Myocyte (in vitro differentiated cells): Measurements from ENCODE around the gene SIL1. TPM values are rescaled to one million over a fixed set of nuclear protein-coding genes. Genes with fewer than 3 reads are reported as not detected.
"Not testable (repeated sequence)": the region's sequence is repeated elsewhere in the genome, so short reads cannot be mapped to it uniquely, and the experiment has no call there.

Experiments used
- DNase-seq: peaks from one replicate; pipeline ENCODE4 v3.0.0-alpha.2; 2012; ENCODE audit warnings: low read depth
- total RNA-seq: library from RNA; depleted of rRNA; stranded (reverse); fragments of >200 nt; gene quantifications from 2 replicates; pipeline ENCODE4 v1.2.3, GENCODE V29; 2014

SIL1 gene
- total RNA-seq, 1 donor from 2014 or later = 53.2 TPM

DNA sequence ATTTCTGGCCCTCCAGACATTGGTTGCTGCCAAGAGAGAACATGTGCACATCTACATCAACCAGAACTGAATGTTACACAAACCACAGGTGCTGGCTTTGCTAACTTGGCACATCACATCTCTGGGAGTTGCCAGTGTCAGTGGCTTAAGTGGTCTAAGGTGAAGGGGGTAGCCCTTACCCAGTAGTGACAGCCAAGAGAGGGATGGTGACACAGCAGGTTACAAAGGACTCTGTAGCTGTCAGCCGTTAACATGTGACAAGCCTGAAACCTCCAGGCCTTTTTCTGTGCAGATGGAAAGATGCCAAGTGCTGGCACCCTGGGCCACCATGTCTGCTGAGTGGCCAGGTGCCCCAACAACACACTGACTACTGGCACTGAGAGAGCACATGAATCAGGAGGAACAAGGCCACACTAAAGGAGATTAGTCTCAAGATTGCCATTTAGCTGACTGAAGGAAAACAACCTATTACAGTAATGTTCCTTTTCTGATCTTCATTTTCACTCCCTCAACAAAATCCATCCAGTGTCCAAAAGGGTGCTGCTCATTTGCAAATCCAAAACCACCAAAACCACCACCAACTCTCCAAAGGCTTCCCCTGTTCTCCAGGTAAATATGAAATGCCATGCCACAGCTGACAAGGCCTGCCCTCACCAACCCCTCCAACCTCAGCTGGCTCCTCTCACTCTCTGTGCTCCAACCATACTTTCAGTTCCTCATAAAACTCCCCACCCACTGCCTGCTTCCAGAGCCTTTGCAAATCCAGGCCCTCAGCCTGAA, 20.2 kb downstream of the SIL1 start:
- peak; percentile 77 for DNase-seq

DNA sequence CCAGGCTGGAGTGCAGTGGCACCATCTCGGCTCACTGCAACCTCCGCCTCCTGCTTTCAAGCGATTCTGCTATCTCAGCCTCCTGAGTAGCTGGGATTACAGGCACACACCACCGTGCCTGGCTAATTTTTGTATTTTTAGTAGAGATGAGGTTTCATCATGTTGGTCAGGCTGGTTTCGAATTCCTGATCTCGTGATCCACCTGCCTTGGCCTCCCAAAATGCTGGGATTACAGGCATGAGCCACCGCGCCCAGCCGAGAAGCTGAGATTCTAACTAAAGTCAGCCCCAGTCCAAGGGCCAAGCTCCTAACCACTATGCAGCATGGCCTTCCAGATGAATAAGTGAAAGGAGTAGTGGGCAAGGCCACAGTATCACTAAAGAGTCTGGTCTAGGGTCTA, 20.9 kb downstream of the SIL1 start:
- not testable (repeated sequence) for DNase-seq

DNA sequence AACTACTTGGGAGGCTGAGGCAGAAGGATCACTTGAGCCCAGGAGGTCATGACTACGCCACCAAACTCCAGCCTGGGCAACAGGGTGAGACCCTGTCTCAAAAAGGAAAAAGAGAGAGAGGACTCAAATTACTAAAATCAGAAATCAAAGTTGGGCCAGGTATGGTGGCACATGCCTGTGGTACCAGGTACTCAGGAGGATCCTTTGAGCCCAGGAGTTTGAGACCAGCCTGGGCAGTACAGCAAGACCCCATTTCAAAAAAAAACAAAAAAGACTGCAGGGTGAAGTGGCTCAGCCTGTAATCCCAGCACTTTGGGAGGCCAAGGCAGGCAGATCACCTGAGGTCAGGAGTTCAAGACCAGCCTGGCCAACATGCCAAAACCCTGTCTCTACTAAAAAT, 23.8 kb downstream of the SIL1 start:
- DNase-seq = not testable (repeated sequence)

DNA sequence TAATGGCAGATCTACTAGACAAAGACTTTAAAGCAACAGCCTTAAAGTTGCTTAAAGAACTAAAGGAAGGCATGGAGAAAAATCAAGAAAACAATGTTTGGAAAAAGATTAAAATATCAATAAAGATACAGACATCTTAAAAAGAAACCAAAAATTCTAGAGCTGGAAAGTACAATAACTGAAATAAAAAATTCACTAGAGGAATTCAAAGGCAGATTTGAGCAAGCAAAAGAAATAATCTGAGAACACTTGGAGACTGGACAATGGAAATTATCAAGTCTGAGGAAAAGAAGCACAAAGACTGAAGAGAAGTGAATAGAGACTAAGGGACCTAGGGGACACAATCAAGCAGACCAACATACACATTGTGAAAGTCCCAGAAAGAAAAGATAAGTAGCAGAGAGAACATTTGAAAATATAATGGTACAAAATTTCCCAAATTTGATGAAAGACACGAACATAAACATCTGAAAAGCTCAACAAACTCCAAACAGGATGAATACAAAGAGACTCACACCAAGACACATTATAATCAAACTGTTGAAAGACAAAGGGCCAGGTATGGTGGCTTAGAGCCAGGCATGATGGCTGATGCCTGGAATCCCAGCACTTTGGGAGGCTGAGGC, 26.3 kb downstream of the SIL1 start:
- DNase-seq = no peak

DNA sequence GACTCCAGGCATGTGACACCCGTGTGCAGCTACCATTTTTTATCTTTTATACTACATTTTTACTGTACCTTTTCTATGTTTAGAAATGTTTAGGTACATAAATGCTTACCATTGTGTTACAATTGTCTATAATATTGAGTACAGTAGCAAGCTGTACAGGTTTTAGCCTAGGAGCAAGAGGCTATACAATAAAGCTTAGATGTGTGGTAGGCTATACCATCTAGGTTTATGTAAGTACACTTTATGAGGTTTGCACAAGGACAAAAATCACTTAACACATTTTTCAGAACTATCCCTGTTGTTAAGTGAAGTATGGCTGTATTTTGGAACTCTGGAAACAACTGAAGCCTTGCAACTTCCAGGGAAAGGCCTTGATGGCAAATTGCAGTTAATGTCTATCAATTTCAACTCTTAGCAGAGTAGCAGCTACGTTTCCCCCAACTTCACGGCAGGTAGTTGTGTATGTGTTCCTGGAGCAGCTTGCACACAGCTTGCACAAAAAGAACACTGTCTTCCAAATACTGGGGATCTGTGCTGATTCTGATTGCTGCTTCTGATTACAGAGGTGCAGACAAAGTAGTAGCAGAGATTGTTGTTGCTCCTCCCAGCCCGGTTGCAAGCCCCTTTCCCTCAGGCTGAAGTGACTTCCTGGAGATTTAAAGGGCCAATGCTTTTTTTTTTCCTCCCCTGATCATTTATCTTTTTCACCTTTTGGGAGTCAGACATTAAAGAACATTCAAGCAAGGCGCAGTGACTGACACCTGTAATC, 30.0 kb downstream of the SIL1 start:
- DNase-seq = no peak

DNA sequence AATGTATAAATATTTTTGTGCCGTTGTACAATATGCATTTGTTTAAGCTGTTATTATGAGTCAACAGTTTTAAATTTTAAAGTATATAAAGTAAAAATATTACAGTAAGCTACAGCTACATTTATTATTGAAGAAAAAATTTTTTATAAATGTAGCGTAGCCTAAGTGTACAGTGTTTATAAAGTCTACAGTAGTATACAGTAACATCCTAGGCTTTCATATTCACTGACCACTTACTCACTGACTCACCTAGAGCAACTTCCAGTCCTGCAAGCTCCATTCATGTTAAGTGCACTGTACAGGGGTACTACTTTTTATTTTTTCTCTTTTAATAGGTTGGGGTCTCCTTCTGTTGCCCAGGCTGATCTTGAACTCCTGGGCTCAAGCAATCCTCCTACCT, 30.6 kb downstream of the SIL1 start:
- DNase-seq = no peak

DNA sequence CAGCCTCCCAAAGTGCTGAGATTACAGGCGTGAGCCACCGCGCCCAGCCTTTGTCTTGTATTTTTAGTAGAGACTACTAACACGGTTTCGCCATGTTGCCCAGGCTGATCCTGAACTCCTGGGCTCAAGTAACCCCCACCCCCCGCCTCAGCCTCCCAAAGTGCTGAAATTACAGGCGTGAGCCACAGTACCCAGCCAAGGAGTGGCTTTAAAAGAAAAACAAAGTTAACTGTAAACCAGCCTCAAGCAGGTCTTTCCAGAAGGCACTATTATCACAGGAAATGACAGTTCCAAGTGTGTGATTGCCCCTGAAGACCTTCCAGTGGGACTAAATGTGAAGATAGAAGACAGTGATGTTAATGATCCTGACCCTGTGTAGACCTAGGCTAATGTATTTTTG, 31.1 kb downstream of the SIL1 start:
- DNase-seq = no peak

DNA sequence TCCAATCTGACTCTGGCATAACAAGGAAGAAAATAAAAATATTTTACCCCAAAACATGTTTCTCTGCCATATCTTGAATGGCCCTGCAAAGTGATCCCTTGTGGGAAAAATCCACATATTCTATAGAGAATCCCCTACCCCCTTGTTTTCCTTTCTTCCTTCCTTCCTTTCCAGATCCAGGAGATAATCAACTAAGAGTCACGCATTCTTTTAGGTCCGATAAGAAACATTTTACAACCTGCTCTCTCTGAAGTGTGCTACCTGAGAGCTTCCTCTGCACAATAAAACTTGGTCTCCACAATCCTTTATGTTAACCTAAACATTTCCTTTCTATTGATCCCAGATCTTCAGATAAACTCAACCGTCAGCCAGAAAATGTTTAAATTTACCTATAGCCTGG, 33.3 kb downstream of the SIL1 start:
- DNase-seq = not testable (repeated sequence)

DNA sequence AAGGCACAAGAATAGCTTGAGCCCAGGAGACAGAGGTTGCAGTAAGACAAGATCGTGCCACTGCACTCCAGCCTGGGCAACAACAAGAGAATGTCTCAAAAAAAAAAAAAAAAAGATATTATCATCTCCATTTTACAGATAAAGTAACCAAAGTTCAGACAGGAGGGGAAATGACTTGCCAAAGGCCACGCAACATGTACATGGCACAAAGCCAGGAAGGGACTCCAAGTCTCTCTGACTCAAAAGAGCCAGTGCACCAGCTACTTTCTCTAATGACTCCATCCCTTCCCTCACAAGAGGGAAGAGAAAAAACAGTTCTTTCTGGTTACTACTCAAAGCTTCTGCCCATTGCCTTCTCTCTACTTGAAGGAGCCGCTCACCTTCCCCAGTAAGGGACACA, 34.1 kb downstream of the SIL1 start:
- no peak for DNase-seq

DNA sequence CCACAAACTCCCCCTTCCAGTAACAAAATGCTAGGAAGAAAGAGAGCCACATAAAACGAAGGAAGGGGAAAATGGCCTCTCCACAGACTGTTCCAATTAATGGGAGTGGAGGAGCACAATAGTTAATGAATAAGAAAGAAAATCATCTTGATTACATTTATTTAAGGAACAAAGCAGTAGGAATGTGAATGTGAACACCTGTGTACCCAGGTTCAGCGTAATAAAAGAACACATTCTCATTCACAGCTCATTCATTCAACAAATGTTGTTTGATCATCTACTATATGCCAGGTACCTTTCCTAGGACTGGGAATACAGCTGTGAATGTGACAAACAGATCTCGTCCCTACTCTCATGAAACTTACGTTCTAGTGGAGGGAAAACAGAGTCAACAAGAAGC, 35.7 kb downstream of the SIL1 start:
- no peak for DNase-seq

DNA sequence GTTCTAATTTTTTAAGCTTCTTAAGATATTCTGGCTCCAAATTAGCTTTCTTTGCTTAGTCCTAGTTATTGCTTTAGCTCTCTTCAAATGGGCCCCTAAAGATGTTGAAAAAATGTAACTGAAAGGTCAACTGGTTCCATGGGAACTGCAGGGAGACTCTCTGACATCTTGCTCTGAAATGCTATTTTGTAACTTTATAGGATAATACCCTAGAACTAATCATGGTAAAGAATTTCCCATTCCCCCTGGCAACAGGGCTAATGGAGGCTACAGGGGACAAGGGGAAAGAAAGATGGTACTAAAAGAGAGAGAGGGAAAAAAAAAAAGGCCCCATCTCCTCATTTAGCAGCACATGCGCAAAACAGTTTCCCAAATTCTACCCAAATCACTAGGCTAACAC, 39.4 kb downstream of the SIL1 start:
- no peak for DNase-seq

DNA sequence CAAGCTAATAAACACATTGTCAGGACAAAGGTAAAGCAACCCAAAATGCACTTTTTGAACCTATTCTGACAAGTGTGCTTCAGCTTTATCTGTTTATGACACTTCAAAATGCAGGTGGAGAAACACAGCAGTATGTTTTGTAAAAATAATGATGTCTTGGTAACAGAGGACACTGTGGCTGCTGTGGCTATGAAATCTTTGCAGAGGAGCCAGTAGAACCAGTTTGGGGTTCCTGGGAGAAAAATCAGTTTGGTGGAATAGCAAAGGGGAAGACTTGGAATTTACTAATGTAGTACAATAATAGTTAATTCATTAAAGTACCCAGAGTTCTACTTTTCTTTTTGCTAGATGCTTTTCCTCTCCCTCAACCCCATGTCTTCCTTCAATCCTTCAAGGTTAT, 40.6 kb downstream of the SIL1 start:
- DNase-seq = no peak

DNA sequence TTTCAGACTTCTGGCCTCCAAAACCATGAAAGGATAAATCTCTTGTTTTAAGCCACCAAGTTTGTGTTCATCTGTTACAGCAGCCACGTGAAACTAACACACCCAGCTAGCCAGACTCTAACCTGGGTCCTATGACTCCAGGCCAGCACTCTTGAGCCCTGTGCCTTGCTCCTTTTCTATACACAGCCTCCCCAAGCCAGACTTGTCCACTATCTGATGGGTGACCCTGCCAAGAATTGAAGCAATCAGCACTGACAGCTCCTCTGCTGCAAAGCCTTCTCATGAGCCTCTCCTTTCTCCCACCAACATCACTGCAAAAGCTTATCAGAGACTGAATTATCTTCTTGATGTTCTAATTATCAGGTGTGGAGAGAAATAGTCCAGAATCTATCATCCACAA, 41.4 kb downstream of the SIL1 start:
- DNase-seq = no peak

DNA sequence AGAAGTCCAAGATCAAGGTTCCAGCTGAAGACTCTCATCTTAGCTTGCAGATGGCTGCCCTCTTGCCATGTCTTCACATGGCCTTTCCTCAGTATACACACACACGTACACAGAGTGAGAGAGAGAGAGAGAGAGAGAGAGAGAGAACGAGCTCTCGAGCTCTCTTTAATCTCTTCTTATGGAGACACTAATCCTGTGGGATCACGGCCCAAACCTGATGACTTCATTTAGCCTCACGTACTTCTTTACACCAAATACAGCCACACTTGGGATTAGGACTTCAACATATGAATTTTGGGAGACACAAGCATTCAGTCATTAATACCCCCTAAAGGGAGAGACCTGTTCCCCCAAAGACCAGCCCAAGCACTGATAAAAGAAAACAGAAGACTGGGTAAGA, 42.8 kb downstream of the SIL1 start:
- DNase-seq = no peak

DNA sequence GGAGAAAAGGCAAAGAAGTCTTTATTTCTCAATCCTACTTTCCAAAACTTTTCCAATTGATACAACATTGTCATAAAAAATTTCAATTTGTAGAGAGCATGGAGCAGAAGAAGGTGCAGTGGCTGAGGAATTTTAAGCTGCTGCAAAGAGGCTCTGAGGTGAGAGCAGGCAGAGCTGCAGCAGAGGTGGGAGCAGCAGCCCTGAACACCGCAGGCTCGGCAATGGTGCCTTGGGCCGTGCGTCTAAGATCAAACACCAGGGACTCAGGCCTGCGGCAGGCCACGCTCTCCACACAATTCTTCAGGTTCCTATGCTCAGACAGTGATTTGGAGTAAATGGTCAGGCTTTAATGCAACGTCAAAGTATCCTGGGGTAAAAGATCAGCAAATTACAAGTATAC, 46.3 kb downstream of the SIL1 start:
- DNase-seq = no peak

DNA sequence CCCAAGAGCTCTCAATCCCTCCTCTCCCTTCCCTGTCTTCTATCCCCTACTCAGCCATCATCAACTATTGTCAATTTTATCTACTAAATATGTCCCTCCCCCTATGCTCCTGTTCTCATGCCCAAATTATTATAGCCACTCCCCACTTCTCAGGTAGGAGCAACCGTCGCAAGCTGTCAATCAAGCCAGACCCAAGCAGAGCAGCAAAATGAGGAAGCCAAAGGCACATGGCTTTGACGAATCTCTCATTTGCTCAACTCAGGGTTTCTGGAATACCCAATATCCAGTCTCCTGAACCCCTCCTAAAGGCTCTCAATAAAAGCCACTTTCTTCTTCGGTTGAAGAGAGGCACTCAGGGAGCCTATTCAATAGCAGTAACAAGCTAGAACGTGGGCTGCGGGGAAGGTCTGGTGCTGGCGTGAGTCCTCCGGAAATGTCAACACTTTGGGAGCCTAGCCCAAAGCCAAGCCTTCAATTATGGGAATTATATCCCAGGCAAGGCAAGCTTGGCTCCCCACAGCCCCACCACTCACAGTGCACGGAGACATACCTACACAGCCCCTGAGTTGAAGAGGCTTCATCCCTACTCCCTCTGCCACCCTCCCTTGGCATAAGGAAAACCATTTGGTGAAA, 47.7 kb downstream of the SIL1 start:
- DNase-seq = no peak

DNA sequence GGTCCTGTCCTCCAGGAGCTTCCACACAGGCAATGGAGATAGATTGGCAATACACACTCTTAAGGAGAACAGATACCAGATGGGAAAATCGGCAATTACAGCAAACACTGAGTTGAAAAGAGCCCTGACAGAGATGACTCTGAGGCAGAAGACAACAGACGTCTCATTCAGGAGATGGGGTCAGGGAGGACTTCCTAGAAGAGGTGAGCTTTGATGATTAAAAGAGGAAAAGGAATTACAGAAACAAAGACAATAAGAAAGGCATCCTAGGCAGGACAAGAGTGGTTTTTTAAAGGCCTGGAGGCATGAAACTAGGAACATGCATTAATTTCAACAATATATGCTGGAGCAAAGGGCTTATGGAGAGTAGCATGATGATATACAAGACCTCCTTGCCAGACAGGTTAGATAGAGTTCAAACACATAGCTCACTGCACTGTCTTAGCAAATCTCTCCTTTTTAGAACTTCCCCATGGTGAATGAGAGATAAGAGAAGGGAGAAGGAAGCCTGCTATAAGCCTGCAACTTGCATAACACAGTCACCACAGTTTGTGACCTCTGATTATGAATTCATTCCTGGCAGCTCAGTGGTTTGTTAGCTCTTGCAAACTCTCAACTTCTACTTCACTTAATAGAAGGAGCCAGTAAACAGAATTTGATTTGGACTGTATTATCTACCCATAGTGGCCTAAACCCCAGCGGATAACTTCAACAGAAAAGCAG, 48.5 kb downstream of the SIL1 start:
- peak; percentile 9 for DNase-seq

DNA sequence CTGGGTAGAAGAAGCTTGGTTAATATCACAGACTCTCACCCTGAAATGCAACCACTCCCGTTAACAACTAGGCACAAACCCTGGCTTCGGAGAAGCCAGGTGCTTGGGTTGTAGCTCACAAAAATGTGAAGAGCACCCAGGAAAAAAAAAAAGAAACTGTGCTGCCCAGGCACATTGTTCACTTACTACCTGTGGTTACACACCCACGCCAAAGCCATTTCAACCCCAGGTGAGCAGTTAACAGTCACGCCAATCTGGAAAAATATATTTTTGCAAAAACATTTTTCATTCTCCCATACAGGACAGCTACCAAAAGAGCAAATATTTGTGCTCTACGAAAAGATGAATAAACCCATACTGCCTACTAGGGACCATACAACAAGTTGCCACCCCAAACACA, 49.2 kb downstream of the SIL1 start:
- DNase-seq = no peak

DNA sequence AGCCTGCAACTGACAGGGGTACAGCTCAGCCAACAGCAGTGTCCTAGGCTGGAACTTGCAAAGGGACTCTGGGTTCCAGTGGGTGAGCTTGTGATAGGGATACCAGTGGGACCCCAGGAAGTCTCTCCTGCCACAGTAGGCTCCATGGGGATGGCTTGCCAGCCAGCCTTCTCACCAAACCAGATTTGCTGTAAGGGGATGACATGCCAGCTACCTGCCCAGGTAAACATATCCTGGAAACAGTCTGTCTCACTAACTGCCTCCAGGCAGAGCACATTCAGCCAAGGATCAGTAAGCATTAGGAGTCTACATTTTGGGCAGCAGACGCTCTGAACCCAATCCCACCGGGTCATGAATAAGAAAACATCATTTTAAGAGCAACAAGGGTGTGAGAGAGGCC, 49.9 kb downstream of the SIL1 start:
- DNase-seq = no peak

DNA sequence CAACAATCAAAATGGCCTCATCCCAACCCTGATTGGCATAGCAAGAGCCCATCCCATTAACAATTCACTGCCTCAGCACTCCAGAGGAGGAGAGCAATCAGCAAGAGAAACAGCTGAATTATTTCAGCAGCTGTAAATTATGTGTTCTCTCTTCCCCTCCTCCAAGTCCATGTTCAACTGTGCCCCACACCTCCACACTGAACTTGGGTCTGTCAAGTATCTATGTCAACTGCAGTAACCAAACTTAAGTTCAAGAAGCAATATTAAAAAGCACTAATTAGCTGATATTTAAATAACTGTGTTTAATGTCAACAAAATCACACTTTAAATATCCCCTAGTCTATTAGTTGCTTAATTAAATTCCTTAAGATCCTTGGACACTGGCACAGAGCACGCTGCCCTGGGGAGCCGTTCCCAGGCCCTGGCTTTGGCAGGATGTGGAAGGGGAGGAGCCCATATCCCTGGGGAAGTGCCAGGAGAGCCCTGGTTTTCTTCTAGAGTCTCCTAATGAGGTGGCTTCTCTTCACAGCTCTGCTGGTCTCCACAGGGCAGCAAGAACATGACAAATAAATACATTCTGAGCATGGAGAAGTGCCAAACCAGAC, 50.6 kb downstream of the SIL1 start:
- DNase-seq = peak; percentile 67
